ENCODE results near the gene GNAI2. TPM values are rescaled to one million over a fixed set of nuclear protein-coding genes. Genes with fewer than 3 reads are reported as not detected.
A peak's percentile ranks its signal among the peaks of the same experiment; 100 is the strongest.

GNAI2 gene
- polyA plus RNA-seq, 3 donors, result 914 to 1,492 (median 1,165) TPM

DNA sequence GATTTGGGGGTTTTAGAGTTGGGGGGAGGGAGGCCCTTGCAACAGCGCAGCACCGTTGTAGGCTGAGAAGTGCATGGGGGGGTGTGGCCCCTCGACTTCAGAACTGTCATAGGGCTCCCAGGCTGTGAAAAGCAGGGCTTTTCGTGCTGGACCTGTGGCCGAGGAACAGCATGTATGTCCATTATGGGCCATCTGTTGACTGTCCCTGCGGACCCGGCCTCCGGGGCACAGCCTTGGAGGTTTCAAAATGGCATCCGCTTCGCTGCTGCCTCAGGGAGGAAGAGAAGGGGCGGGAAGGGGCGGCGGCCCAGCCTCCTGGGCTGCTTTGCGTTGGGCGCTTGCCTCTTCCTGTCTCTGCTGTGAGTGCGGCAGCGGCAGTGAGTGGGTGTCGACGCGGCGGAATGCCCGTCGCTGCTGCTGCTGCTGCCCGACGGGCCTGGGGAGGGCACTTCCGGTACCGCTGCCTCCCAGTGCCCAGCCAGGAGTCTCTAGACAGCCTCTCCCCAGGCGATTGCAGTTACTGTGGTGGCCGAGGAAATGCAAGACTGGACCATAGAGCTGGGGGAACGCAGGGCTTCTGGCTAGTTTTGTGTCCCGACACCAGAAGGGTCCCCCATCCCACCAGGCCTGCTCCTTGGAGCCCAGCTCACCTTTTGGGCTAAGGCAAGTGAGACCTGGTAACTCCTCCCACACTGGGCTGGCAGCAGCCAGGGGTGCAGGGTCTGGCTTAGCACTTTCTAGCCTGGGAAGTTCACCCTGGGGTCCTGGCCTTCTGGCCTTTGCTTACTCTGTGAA is 1.9 kb downstream of the GNAI2 start:
- no peaks in the 10 kb centered on the region for H3K27me3 ChIP-seq (ENCODE audit: control insufficient read depth in 2 of 2, insufficient read depth in 2 of 2, low read length in 2 of 2)
- peaks cover 16 to 22% of the 10 kb centered on the region in 2 donors for H3K36me3 ChIP-seq (replicated peaks in 1 of 2; ENCODE audit: control insufficient read depth in 1 of 2, insufficient read depth in 2 of 2, low read length in 2 of 2)
- peak; percentile 84 to 88 (median 85) for DNase-seq
- no peaks in the 10 kb centered on the region for H3K9me3 ChIP-seq (replicated peaks in 1 of 2; ENCODE audit: control insufficient read depth in 1 of 2, insufficient read depth in 1 of 2, low read length in 2 of 2)
- Mint-ChIP-seq H3K36me3 (peaks cover 22 to 48% of the 10 kb centered on the region in 2 donors), H3K4me3 (peak overlapping the region; percentile 99 to 100), H3K27ac (peak overlapping the region; percentile 93 to 98 (median 95)), H3K9me3 (peaks cover 0 to 2% (median 0%) of the 10 kb centered on the region in 7 donors), H3K4me1 (peaks cover 71% of the 10 kb centered on the region), H3K27me3 (ENCODE audit: low read depth in 3 of 3) (peaks cover 0 to 1% (median 0%) of the 10 kb centered on the region in 3 donors)
- H3K27ac ChIP-seq (ENCODE audit: low read depth in 1 of 2, low read length in 2 of 2), result peak overlapping the region; percentile 98 to 100
- peak overlapping the region; percentile 61 to 100 (median 97) for H3K4me3 ChIP-seq (replicated peaks in 1 of 3; ENCODE audit: low read depth in 2 of 3, low read length in 3 of 3)
- 0% methylated on average over 29 of the region's 31 CpGs for WGBS (ENCODE audit: insufficient coverage)
- peaks cover 93% of the 10 kb centered on the region for H3K79me2 ChIP-seq (ENCODE audit: insufficient read depth, low read length)
- H3K4me1 ChIP-seq (ENCODE audit: control insufficient read depth in 1 of 2, insufficient read depth in 2 of 2, low read length in 2 of 2), result peaks cover 74 to 76% of the 10 kb centered on the region in 2 donors
- intact Hi-C loops (cut with micrococcal nuclease), result no loop called here
- H4K20me1 ChIP-seq (ENCODE audit: insufficient read depth, low read length), result peaks cover 67% of the 10 kb centered on the region
- H3K9ac ChIP-seq (ENCODE audit: insufficient read depth, low read length, poor library complexity, severe bottlenecking), result peak overlapping the region; percentile 89
- no peak for TF ChIP-seq CTCF (IDR thresholded peaks at IDR 0.05)
- H2AFZ ChIP-seq (ENCODE audit: insufficient read depth, low read depth, low read length, poor library complexity, severe bottlenecking), result no peak overlapping the region
- H3K4me2 ChIP-seq (replicated peaks; ENCODE audit: extremely low read depth, low read length, poor library complexity, severe bottlenecking), result peak overlapping the region; percentile 96

DNA sequence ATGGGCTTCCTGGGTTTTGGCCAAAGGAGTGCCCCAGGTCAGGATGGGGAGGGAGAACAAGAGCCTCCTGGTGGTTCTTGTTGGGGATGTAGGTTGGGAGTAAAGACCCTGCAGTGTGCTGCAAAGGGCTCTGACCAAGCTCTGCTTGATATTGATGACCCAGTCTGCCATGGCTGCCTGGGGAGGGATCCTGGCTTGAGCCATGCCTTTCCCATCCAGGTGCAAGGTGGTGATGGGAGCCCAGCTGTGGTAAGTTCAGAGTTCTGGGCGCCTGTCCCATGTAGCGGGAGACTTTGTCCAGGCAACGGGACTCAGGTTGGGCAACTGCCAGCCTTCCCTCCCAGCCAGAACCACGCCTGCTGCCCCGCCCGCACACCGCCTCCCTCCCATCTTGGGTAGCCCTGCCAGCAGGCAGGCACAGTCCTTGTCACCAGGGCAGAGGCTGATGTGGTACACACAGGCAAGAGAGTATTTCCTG is 2.6 kb downstream of the GNAI2 start:
- Mint-ChIP-seq H3K27me3 (ENCODE audit: low read depth in 3 of 3) (peaks cover 0 to 1% (median 0%) of the 10 kb centered on the region in 3 donors), H3K9me3 (peaks cover 0 to 2% (median 0%) of the 10 kb centered on the region in 7 donors), H3K27ac (peak overlapping the region; percentile 93 to 98 (median 95)), H3K4me3 (peak overlapping the region; percentile 99 to 100), H3K4me1 (peaks cover 71% of the 10 kb centered on the region), H3K36me3 (peaks cover 24 to 51% of the 10 kb centered on the region in 2 donors)
- H3K27ac ChIP-seq (ENCODE audit: low read depth in 1 of 2, low read length in 2 of 2), result peak overlapping the region; percentile 98 to 100
- H3K79me2 ChIP-seq (ENCODE audit: insufficient read depth, low read length), result peaks cover 93% of the 10 kb centered on the region
- no peak for TF ChIP-seq CTCF (IDR thresholded peaks at IDR 0.05)
- H3K27me3 ChIP-seq (ENCODE audit: control insufficient read depth in 2 of 2, insufficient read depth in 2 of 2, low read length in 2 of 2), result no peaks in the 10 kb centered on the region
- peak overlapping the region; percentile 61 to 100 (median 97) for H3K4me3 ChIP-seq (replicated peaks in 1 of 3; ENCODE audit: low read depth in 2 of 3, low read length in 3 of 3)
- peak overlapping the region; percentile 96 for H3K4me2 ChIP-seq (replicated peaks; ENCODE audit: extremely low read depth, low read length, poor library complexity, severe bottlenecking)
- H3K9ac ChIP-seq (ENCODE audit: insufficient read depth, low read length, poor library complexity, severe bottlenecking), result peak overlapping the region; percentile 89
- no peak overlapping the region for H2AFZ ChIP-seq (ENCODE audit: insufficient read depth, low read depth, low read length, poor library complexity, severe bottlenecking)
- intact Hi-C loops (cut with micrococcal nuclease), result no loop called here
- H3K4me1 ChIP-seq (ENCODE audit: control insufficient read depth in 1 of 2, insufficient read depth in 2 of 2, low read length in 2 of 2), result peaks cover 74 to 76% of the 10 kb centered on the region in 2 donors
- H3K36me3 ChIP-seq (replicated peaks in 1 of 2; ENCODE audit: control insufficient read depth in 1 of 2, insufficient read depth in 2 of 2, low read length in 2 of 2), result peaks cover 18 to 22% of the 10 kb centered on the region in 2 donors
- no peaks in the 10 kb centered on the region for H3K9me3 ChIP-seq (replicated peaks in 1 of 2; ENCODE audit: control insufficient read depth in 1 of 2, insufficient read depth in 1 of 2, low read length in 2 of 2)
- peaks cover 68% of the 10 kb centered on the region for H4K20me1 ChIP-seq (ENCODE audit: insufficient read depth, low read length)
- 7% methylated on average over 3 of the region's 7 CpGs for WGBS (ENCODE audit: insufficient coverage)
- DNase-seq, result peak; percentile 47 to 52 (median 51)
